GM18511 (cell line): ENCODE data around the gene PTPRE.

Experiments
- ATAC-seq: cut with Tn5 transposase; IDR thresholded peaks from one replicate; pipeline ENCODE4 v1.9.1; 2021; ENCODE audit warnings: mild to moderate bottlenecking, moderate library complexity; ENCODE audit not compliant: unreplicated experiment

The PTPRE gene

DNA sequence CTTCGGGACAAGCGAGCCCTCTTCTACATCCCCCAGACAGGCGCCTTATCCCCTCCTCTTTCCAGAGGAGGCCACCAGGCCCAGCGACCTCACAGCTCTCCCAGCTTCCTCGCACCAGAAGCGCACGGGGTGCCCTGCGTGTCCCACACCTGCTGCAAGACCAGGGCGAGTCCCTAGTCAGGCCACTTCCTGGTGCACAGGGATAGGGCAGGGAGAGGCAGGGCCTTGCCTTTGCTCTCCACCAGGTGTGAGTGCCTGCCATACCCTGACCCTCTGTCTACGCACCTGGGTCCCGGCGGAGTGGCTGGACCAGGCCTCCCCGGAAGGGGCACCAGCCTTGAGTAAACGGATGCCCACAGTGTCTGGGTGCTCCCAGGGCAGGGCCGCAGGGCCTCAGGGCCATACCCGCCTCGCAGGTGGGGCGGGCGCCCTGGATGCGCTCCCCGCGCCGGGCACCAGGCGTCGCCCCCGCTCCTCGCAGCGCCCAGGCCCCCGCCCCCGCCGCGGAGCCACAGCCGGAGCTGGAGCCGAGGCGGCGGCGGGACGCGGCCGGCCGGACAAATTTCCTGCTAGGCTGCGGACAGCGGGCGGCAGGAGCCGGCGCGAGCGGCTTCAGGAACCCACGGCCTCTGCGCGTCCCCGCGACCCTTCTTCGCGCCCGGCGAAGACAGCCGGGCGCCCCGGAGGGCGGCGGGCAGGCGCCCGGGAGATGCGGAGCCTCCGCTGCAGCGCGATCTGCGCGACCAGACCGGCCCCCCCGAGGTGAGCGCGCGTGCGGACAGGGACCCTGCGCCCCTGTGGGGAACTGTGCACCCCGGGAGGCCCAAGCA lies at the start of gene PTPRE:
Gene PTPRE, plus strand, starts transcription at position 556 of the 830 bp plus-strand sequence. CDS start 133,779 bp downstream, outside the sequence.
- peak; percentile 92 for ATAC-seq

DNA sequence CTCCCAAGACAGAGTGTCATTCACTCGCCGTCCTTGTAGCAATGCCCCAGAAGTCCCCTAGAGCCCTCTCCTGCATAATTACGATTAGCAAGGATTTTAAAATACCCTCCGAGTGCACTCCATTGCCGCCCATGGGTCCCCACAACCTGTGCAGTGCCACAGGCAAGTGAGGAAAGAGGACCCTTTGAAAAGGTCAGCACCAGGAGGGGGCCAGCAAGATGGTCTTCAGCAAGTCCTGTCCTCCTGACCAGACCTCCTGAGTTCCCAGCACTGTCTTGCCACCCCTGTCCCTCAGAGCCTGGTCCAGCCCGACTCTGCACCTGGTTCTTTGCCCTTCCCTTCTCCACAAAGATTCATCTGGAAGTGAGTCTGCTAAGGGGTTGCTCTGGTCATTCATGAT lies 46.3 kb upstream of the PTPRE start:
- ATAC-seq: no peak

DNA sequence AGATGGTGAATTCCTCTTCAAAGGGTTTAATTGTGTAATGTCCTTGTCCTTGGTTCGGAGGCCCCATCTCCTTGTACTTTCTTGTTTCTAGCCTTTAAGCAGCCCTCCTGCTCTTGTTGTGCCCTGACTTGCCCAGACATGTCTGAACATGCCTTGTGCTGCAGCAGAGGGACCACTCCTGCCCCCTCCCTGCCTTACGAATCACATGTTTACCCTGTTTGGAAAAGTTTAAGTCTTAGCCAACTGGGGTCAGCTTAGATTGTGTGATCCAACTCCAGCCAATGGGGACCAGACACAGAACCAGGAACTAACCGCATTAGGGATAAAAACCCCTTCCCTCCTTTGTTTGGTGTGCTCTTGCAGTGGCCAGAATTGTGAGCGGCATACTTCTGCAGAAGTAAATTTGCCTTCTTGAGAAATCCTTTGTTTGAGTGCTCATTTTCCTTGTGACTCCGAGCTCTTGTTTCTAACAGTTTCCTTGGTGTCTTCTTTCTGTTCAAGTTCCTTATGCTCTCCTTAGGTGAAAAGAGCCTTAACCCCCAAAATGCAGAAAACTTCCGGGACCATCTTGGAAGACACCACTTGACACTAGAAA lies 43.6 kb upstream of the PTPRE start:
- ATAC-seq: no peak

DNA sequence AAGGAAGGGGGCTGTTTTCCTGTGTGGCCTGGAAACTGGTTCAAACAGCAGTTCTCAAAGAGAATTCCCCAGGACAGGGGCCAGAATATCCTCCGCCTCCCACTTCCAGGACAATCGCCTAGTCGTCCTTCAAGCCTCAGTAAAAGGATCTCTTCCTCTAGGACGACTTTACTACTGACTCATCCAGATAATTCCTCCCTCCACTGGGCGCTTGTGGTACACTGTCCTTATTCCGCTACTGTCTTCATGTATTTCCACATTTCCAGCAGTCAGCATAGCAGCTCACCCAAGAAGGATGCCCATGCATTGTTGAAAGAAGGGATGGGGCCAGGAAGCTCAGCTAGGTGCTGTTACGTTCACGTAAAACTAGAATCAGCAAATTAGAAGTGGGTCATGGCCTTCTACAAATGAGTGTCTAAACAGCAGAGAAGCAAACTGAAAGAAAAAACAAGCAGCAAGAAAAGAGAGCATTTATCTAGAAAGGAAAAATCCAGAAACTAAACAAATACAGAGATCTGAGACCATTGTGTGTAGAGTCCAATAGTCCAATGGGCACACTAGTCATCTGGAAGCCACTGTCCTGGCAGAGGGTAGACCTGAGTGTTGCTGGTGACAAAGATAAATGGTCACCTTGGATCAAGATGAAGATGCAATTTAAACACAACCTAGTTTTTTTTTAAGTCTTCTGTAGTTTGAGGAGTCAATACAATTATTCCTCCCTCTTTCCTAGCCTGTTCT lies 40.5 kb upstream of the PTPRE start:
- ATAC-seq: no peak

DNA sequence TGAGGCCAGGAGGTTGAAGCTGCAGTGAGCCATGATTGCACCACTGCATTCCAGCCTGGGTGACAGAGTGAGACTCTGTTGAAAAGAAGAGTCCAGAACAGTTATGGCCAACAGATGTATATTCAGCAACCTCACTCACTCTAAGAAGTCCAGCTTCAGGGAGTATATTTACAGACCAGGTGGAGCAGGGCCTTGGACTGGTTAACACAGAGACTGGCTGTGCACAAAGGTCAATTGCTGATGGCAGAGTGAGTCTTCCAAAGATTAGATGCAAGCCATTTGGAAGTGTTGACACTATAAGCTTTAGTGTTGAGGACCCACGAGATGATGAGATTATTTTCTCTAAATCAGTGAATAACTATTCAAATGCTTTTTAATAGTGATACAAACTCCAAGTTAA lies 39.1 kb upstream of the PTPRE start:
- ATAC-seq: no peak

DNA sequence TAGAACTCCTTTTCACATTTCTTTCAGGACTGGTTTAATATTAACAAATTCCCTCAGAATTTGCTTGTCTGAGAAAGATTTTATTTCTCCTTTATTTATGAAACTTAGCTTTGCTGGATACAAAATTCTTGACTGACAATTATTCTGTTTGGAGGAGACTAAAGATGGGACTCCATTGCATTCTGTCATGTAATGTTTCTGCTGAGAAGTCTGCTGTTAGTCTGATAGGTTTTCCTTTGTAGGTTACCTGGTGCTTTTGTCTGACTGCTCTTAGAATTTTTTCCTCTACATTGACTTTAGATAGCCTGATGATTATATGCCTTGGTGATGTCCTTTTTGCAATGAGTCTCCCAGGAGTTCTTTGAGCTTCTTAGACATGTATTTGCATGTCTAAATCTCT lies 37.6 kb upstream of the PTPRE start:
- ATAC-seq: no peak

GRCh38 chr10:127871631-127872010 lies 35.3 kb upstream of the PTPRE start:
- ATAC-seq: no peak

GRCh38 chr10:127872011-127872761 lies 34.7 kb upstream of the PTPRE start:
- ATAC-seq: no peak

GRCh38 chr10:127872871-127873600 lies 33.9 kb upstream of the PTPRE start:
- ATAC-seq: no peak

DNA sequence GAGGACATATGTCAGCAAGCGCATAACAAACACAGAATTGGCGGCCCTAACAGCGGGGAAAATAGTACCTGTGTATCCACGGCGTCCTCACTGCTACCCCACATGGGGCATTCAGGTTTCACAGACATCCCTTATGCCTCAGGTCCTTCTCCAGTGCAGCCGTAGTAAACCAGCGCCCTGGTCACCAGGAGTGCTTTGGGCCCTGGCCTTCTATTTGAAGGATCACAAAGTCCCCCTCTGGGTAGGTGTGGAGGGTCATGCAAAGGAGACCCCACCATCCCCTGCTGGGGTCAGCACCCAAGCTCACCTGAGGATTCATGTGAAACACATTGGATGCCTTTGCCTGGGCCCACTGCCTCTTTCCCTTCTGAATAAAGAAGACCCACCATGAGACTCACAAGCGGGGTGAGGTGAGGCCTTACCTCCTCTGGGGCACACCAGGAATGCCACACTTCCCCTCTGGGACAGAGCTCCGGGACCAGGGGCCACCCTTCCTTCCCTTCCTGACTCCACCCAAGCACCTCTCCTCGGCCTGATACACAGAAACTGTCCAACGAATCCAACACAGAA lies 32.9 kb upstream of the PTPRE start:
- no peak for ATAC-seq

DNA sequence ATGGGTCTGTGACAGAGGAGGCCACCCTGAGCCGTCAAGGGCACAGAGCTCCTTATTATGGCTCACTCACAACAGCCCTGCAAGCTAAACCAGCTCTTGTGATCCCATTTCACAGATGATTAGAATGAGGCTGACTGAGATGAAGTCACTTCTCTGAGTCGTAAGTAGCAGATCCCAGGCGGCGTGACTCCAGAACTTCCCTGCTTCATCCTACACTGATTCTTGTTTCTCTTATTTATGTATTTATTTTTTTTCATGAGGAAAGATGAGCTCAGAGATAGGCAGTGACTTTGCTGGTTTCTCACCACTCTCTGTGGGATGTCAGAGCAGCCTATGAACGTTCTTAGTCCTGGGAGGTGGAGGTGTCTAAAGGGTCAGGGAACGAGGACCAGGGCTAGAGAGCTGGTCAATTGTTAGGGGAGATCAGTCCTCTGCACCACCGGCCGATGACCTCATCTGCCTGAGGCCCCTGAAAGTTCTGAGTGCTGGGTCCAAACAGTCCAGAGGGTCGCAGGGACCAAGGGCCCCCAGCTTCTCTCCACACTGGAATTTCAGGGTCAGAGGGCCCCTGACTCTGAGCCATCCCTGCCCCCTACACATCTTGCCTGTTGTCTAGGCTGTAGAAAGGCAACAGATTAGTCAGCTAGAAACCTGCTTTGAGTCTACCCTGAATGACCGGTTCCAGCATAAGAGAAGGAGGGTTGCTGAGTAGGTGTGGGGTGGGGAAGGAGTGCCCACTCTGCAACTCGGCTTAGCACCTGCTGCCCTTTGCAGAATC lies 32.0 kb upstream of the PTPRE start:
- ATAC-seq: peak; percentile 48

- no peak for ATAC-seq
These were observed 31.5 kb upstream of the PTPRE start for GRCh38 chr10:127875449-127875765.

DNA sequence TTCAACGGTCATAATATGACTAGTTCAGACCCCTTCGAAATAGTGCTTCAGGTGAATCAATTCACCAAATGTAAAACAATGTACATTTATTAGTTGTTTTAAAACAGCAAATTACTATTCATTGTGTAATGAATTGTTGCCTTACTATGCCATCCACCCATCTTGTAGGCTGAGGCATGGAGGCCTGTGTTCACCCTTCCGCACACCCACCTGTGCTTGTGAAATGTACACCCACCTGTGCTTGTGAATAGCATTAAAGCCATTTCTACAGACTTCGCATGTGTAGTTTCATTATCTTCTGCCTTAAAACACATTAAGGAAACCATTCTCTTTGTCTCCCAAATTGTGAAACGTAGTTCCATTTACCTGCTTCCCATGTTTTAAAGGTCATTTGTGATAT lies 31.0 kb upstream of the PTPRE start:
- ATAC-seq: no peak

DNA sequence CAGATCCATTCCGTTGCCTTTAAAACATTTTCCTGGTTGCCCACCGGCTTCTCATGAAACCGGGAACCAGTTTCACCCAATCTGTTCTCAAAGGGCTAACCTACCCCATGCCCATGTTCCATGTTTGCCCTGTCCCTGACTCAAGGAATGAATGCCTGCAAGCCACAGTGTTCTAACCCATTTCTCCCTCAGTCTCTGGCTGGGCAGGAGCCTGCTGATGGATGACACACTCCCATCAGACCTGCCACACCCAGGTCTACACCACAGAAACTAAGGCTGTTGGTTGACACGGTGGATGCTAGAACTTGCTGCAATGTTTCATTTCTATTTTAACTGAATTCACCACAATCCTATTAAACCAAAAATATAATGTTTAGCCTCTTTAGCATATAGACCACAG lies 29.8 kb upstream of the PTPRE start:
- ATAC-seq: no peak

GRCh38 chr10:127877699-127878098 lies 29.2 kb upstream of the PTPRE start:
- no peak for ATAC-seq

DNA sequence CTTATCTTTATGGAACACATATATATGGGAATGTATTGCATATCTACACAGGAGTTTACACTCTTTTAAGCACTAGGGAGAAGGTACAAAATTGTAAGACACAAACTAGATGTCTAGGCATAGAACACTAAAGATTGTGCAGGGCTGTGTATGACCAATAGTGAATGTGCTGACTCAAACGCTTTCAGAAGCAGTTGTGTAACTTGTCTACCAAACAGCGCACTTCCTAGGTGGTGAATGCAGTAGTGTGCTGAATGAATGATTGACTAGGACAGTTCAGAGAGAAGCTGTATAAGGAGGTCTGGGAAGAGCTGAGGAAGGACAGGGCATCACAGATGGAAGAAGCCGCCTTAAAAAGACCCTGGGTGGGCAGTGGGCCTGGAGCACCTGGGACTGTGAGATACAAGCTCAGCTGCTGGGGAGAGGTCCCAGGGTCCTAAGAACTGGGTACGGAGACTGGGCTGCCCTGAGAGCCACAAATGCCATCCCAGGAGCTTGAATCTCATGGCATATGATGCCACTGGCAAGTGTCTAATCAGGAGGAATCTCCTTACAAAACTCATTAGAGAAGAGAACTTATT lies 28.3 kb upstream of the PTPRE start:
- no peak for ATAC-seq

GRCh38 chr10:127880557-127880956 lies 26.3 kb upstream of the PTPRE start:
- peak; percentile 53 for ATAC-seq

- ATAC-seq: no peak
These were observed 25.6 kb upstream of the PTPRE start for GRCh38 chr10:127881262-127881661.

- ATAC-seq: no peak
These were observed 24.5 kb upstream of the PTPRE start for GRCh38 chr10:127882391-127882790.
